ENCODE data around the gene CTDP1.

DNA sequence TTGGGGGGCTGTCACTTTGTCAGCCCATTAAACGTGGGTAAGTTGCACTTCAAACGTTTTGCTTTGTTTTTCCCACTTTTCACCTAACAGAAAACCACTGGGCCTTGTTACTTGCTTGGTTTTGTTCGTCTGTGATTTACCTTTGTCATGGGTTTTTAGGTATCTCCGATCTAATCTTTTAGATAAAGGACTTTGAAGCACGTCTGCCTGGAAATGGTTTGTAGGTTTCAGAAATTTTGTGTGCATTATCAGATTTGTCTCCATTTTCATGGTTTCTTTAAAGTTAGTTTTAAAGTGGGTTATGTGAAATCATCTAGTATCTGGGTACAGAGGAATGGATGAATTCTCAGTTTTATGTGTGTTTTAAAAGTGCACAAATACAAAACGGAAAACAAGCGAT, 6.4 kb downstream of the CTDP1 start:
- no peak for TF ChIP-seq POLR2A (IDR thresholded peaks at IDR 0.05; ENCODE audit: low read length)
- TF ChIP-seq GATA1 (IDR thresholded peaks at IDR 0.05; ENCODE audit: low read depth, low read length), result no peak
